Mucosa of descending colon (tissue), 3 donors: Measurements from ENCODE around the gene TMEM178B. TPM values are rescaled to one million over a fixed set of nuclear protein-coding genes. Genes with fewer than 3 reads are reported as not detected.

Experiments used
- ATAC-seq: fragments of 200-7000 bp; cut with Tn5 transposase; one replicate; pipeline ENCODE4 v1.9.1; 2020; ENCODE audit warnings: mild to moderate bottlenecking, moderate library complexity
- DNase-seq, 3 donors: peaks; one replicate each; pipeline ENCODE4 v3.0.0-alpha.2; 2020
- H3K36me3 ChIP-seq: fragments of 200-600 bp; one replicate; pipeline ENCODE4 v1.8.0; 2021; ENCODE audit warnings: low read depth, mild to moderate bottlenecking
- H3K4me1 ChIP-seq: fragments of 200-600 bp; one replicate; pipeline ENCODE4 v1.8.0; 2021; ENCODE audit warnings: low read depth, mild to moderate bottlenecking
- H3K4me3 ChIP-seq: fragments of 200-600 bp; one replicate; pipeline ENCODE4 v1.8.0; 2021; ENCODE audit warnings: mild to moderate bottlenecking
- H3K9me3 ChIP-seq: fragments of 200-600 bp; one replicate; pipeline ENCODE4 v1.8.0; 2021; ENCODE audit warnings: mild to moderate bottlenecking
- CTCF ChIP-seq: fragments of 200-600 bp; IDR thresholded peaks from one replicate; pipeline ENCODE4 v1.8.0; 2022; ENCODE audit warnings: antibody characterized with exemption, mild to moderate bottlenecking
- intact Hi-C, 2 donors: fragments of 100-400 bp; cut with DNase I in 1 of 2; cut with micrococcal nuclease in 1 of 2; formaldehyde crosslinking; loops; one replicate each; pipeline versions ENCODE4 v1.11.0 to v1.11.1; 2022; cut with DNase I, micrococcal nuclease
- total RNA-seq, 3 donors: library from RNA; stranded (reverse); fragmentation: NEBNext Ultra II Directional in 2 of 3; extraction: Animal tissue kit (Norgen Biotek cat#: 25700) in 2 of 3; gene quantifications; one replicate each; pipeline versions ENCODE4 v1.2.1 to v1.2.4, GENCODE V29; 2021 to 2023
- donor health status: DM: no; HTN: no; CAD: no; lungs with moderate emphysema.
- donor health status: DM: no; HTN: no; CAD: no.
- donor health status: DM: no; HTN: yes; CAD: no.

TMEM178B gene
- total RNA-seq, 3 donors from 2014 or later: 0.22 to 2.0 (median 0.32) TPM

- intact Hi-C loops: no loop called here
- DNase-seq: no peak
- H3K4me1 ChIP-seq: no peaks in the 10 kb centered on the region
- TF ChIP-seq CTCF: no peak
- no peak overlapping the region for H3K4me3 ChIP-seq
- H3K9me3 ChIP-seq: no peaks in the 10 kb centered on the region
- no peak for ATAC-seq
- H3K36me3 ChIP-seq: no peaks in the 10 kb centered on the region
Observed at GRCh38 chr7:141441837-141442627, 368.2 kb downstream of the TMEM178B start.

DNA sequence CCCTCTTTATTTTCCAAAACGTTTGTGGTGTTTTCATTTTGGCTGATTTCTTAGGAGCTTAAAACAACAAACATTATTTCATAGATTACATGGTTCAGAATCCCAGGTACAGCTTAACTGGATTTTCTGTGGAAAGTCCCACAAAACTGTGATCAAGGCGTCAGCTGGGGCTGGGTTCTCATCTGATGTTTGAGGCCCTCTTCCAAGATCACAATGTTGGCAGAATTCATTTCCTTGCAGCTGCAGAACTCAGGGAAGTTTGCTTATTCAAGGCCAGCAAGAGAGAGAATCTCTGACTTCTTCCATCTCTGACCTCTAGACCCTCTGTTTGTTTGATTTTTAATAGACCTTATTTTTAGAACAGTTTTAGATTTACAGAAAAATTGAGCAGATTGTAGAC, 368.9 kb downstream of the TMEM178B start:
- no peak for ATAC-seq
- DNase-seq: no peak
- no peak for TF ChIP-seq CTCF
- Histone ChIP-seq H3K36me3 (no peaks in the 10 kb centered on the region), H3K4me3 (no peak overlapping the region), H3K9me3 (no peaks in the 10 kb centered on the region), H3K4me1 (no peaks in the 10 kb centered on the region)
- intact Hi-C loops: no loop called here

DNA sequence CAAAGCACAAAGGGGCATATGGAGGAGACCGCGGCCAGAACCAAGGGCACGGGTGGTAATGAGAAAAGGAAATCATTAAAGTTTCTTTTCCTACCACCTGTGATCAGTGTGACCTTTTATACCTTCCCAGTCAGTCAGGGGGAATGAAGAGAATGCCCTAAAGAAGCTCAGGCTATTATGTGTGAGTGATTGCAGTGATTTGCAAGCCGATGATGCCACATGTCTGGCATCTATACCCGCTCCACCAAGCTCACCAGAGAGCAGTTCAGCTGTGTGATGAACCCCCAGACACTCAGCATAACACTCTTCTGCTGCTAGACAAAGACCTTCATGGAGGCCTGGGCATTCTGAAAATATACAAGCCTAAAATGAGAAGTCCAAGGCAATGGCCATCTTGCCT, 371.1 kb downstream of the TMEM178B start:
- ATAC-seq (no peak), DNase-seq (no peak)
- no peak for TF ChIP-seq CTCF
- Histone ChIP-seq H3K9me3 (no peaks in the 10 kb centered on the region), H3K4me1 (no peaks in the 10 kb centered on the region), H3K4me3 (no peak overlapping the region), H3K36me3 (no peaks in the 10 kb centered on the region)
- intact Hi-C loops: no loop called here

DNA sequence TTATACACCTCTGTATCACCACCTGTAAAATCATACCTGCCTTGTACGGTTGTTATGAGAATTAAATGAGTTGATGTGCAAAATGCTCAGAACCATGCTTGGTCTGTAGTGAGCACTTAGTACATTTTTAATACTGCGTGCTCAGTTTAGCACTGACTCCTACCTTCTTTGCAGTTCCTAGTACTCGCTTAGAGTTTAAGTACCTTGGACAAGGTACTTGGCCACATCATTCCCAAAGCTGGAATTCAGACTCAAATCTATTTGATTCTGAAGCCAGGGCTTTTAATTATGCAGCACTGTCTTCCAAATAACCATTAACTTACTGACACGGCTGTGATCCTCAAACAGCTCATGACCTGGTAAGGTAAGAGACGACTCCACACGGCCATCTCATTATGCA, 377.4 kb downstream of the TMEM178B start:
- Histone ChIP-seq H3K4me3 (no peak overlapping the region), H3K36me3 (no peaks in the 10 kb centered on the region), H3K4me1 (no peaks in the 10 kb centered on the region), H3K9me3 (no peaks in the 10 kb centered on the region)
- DNase-seq (no peak), ATAC-seq (no peak)
- intact Hi-C loops: no loop called here
- TF ChIP-seq CTCF: no peak

DNA sequence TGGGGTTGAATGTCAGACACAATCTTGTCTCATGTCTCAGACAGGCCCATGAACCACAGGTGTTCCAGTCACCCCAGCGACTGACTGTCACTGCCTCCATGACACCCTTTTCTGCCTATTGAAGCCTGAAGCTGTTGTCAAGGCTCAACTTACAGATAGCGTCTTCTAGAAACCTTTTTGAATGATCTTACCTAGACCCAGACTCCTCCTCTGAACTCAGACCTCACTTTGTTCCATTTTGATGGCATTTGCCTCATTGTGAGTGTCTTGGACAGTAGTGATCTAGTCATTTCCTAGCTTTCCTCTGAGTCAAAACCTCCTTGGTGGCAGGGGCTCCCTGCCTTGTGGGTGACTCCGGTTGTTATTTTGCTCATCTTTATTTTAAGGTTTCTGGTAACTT, 379.0 kb downstream of the TMEM178B start:
- intact Hi-C loops: no loop called here
- no peaks in the 10 kb centered on the region for H3K4me1 ChIP-seq
- DNase-seq: no peak
- H3K4me3 ChIP-seq: no peak overlapping the region
- ATAC-seq: no peak
- no peaks in the 10 kb centered on the region for H3K36me3 ChIP-seq
- no peak for TF ChIP-seq CTCF
- H3K9me3 ChIP-seq: no peaks in the 10 kb centered on the region
